ENCODE data around the gene PAM16. TPM values are rescaled to one million over a fixed set of nuclear protein-coding genes. Genes with fewer than 3 reads are reported as not detected.
"Not testable (repeated sequence)": the region's sequence is repeated elsewhere in the genome, so short reads cannot be mapped to it uniquely, and the experiment has no call there.

Gene PAM16
- total RNA-seq, 1 donor from 2014 or later, result 15.5 TPM

- DNase-seq, result not testable (repeated sequence)
These were observed 17.4 kb downstream of the PAM16 start for GRCh38 chr16:4333714-4334113.

GRCh38 chr16:4333308-4333638 is 17.8 kb downstream of the PAM16 start:
- DNase-seq, result no peak

- DNase-seq, result no peak
These were observed 18.4 kb downstream of the PAM16 start for GRCh38 chr16:4332623-4333307.

GRCh38 chr16:4332083-4332482 is 19.0 kb downstream of the PAM16 start:
- no peak for DNase-seq

GRCh38 chr16:4330277-4330874 is 20.7 kb downstream of the PAM16 start:
- peak; percentile 87 for DNase-seq

- DNase-seq, result peak; percentile 35
These were observed 22.0 kb downstream of the PAM16 start for GRCh38 chr16:4328782-4329775.

- peak; percentile 87 for DNase-seq
These were observed 22.9 kb downstream of the PAM16 start for GRCh38 chr16:4328046-4328781.

- no peak for DNase-seq
These were observed 23.6 kb downstream of the PAM16 start for GRCh38 chr16:4327386-4328045.

- DNase-seq, result no peak
These were observed 25.8 kb downstream of the PAM16 start for GRCh38 chr16:4325253-4325758.

GRCh38 chr16:4324492-4325252 is 26.4 kb downstream of the PAM16 start:
- no peak for DNase-seq

GRCh38 chr16:4323845-4324488 is 27.2 kb downstream of the PAM16 start:
- DNase-seq, result peak; percentile 37

GRCh38 chr16:4323071-4323844 is 27.9 kb downstream of the PAM16 start:
- no peak for DNase-seq

GRCh38 chr16:4322121-4323052 is 28.7 kb downstream of the PAM16 start:
- DNase-seq, result no peak

GRCh38 chr16:4321286-4322120 is 29.6 kb downstream of the PAM16 start:
- no peak for DNase-seq

GRCh38 chr16:4320571-4321137 is 30.5 kb downstream of the PAM16 start:
- no peak for DNase-seq

GRCh38 chr16:4319454-4320421 is 31.4 kb downstream of the PAM16 start:
- DNase-seq, result peak; percentile 25

Measured in dermis blood vessel endothelial cell (primary cell).